GM12878 (cell line): Measurements from ENCODE around the gene LENG1. TPM values are rescaled to one million over a fixed set of nuclear protein-coding genes. Genes with fewer than 3 reads are reported as not detected.

Experiments used
- ATAC-seq: fragments of 200-7000 bp; cut with Tn5 transposase; 3 replicates; pipeline ENCODE4 v1.9.1; 2020; ENCODE audit warnings: mild to moderate bottlenecking, moderate library complexity
- BruUV-seq: library from RNA; stranded (reverse); fragments of 400-500 nt; replicated peaks from 2 replicates; lab custom pipeline; 2021; lab: Mats Ljungman, UMichigan
- CTCF ChIA-PET: fragments of 300-600 bp; sonication (Branson Sonifier 250); formaldehyde crosslinking; extraction: SDS; loops from one replicate; lab custom pipeline; 2021; ENCODE audit warnings: inconsistent platforms; lab: Yijun Ruan, JAX
- POLR2A ChIA-PET: fragments of 350-600 bp; formaldehyde crosslinking; extraction: SDS; loops from one replicate; lab custom pipeline; 2021; ENCODE audit warnings: inconsistent platforms; lab: Charles Lee
- RAD21 ChIA-PET: fragments of 300-600 bp; sonication (Branson Sonifier 250); formaldehyde crosslinking; loops from one replicate; lab custom pipeline; 2023; ENCODE audit warnings: antibody characterized with exemption; ENCODE audit not compliant: unreplicated experiment; lab: Charles Lee
- SMC1A ChIA-PET: fragments of 300-600 bp; sonication (Branson Sonifier 250); formaldehyde crosslinking; loops from one replicate; lab custom pipeline; 2023; ENCODE audit not compliant: unreplicated experiment, uncharacterized antibody; lab: Charles Lee
- DNase-seq: peaks from one replicate; pipeline ENCODE4 v3.0.0-alpha.2; 2011; ENCODE audit warnings: low read depth, low spot score
- FAIRE-seq: peaks from 3 replicates; lab custom pipeline; 2011; peaks lifted over from hg19 to GRCh38; lab: Jason Lieb, UNC
- H2AFZ ChIP-seq: 2 replicates; pipeline ENCODE4 v1.6.0; 2011; ENCODE audit warnings: low read depth, low read length, control low read depth; ENCODE audit not compliant: control insufficient read depth
- H3K27ac ChIP-seq: 2 replicates; pipeline ENCODE4 v1.5.1; 2011; ENCODE audit warnings: control low read depth; ENCODE audit not compliant: control insufficient read depth, insufficient read depth
- H3K27me3 ChIP-seq, 2 experiments: replicated peaks in 1 of 2; 2 replicates each; pipeline versions ENCODE4 v1.6.0 to v1.6.1; 2011; ENCODE audit warnings: low read length in 1 of 2; ENCODE audit not compliant: control insufficient read depth in 2 of 2, insufficient read depth in 2 of 2
- H3K36me3 ChIP-seq, 2 experiments: 2 replicates each; pipeline ENCODE4 v1.5.1; 2011; ENCODE audit warnings: low read length in 1 of 2; ENCODE audit not compliant: control insufficient read depth in 2 of 2, insufficient read depth in 2 of 2
- H3K4me1 ChIP-seq: 2 replicates; pipeline ENCODE4 v1.6.1; 2011; ENCODE audit warnings: mild to moderate bottlenecking, low read length, moderate library complexity, mixed read lengths; ENCODE audit not compliant: control insufficient read depth, insufficient read depth
- H3K4me2 ChIP-seq: 2 replicates; pipeline ENCODE4 v1.6.0; 2011; ENCODE audit warnings: control low read depth; ENCODE audit not compliant: control insufficient read depth, insufficient read depth
- H3K4me3 ChIP-seq: fragments of 200-600 bp; sonication (generic); 2 replicates; pipeline ENCODE4 v1.5.1; 2016
- H3K79me2 ChIP-seq: 2 replicates; pipeline ENCODE4 v1.6.0; 2011; ENCODE audit warnings: low read length; ENCODE audit not compliant: control insufficient read depth, insufficient read depth
- H3K9ac ChIP-seq: 2 replicates; pipeline ENCODE4 v1.8.0; 2011; ENCODE audit warnings: low read length, control low read depth, mixed read lengths; ENCODE audit not compliant: control insufficient read depth, insufficient read depth
- H3K9me3 ChIP-seq: replicated peaks from 3 replicates; pipeline ENCODE4 v1.5.1; 2011; ENCODE audit warnings: mild to moderate bottlenecking, low read length; ENCODE audit not compliant: control insufficient read depth, insufficient read depth
- H4K20me1 ChIP-seq: 2 replicates; pipeline ENCODE4 v1.6.0; 2011; ENCODE audit not compliant: control insufficient read depth, insufficient read depth
- BHLHE40 ChIP-seq, 2 experiments: fragments of 450-650 bp in 1 of 2; IDR thresholded peaks; 2 replicates each; pipeline ENCODE4 v1.6.1; 2011 to 2017; ENCODE audit warnings: low read depth in 2 of 2, borderline replicate concordance in 1 of 2, improper control_type of control experiment in 1 of 2, low read length in 1 of 2, mild to moderate bottlenecking in 1 of 2
- BRCA1 ChIP-seq: IDR thresholded peaks from 2 replicates; pipeline ENCODE4 v1.6.1; 2011; ENCODE audit warnings: low read depth, low read length, improper control_type of control experiment
- KAT2A ChIP-seq: conservative IDR thresholded peaks from 2 replicates; pipeline ENCODE4 v1.6.1; 2011; ENCODE audit warnings: low read depth, low read length; ENCODE audit not compliant: control insufficient read depth
- POLR2A ChIP-seq: IDR thresholded peaks from 2 replicates; pipeline ENCODE4 v1.6.1; 2011; ENCODE audit warnings: low read depth, mild to moderate bottlenecking, low read length
- POLR2AphosphoS2 ChIP-seq: IDR thresholded peaks from 2 replicates; pipeline ENCODE4 v1.6.1; 2011; ENCODE audit warnings: low read depth, mild to moderate bottlenecking, low read length, improper control_type of control experiment, moderate library complexity
- YBX1 ChIP-seq: fragments of 450-650 bp; IDR thresholded peaks from 2 replicates; pipeline ENCODE4 v1.6.1; 2016; ENCODE audit warnings: antibody characterized with exemption
- WGBS: methylation state at CpG from one replicate; pipeline ENCODE4 v1.1.6; 2016; ENCODE audit warnings: low lambda C conversion rate; ENCODE audit not compliant: insufficient replicate concordance, insufficient coverage; ENCODE audit errors: missing lambda C conversion rate; 5-methylcytosine and 5-hydroxymethylcytosine counted together
- in situ Hi-C: fragments of 300-500 bp; cut with MboI; formaldehyde crosslinking; loops from 9 replicates; pipeline ENCODE4 v1.14.3; 2018; ENCODE audit warnings: mixed read lengths
- intact Hi-C: fragments of 100-400 bp; cut with micrococcal nuclease; formaldehyde crosslinking; loops from one replicate; pipeline ENCODE4 v1.14.2; 2022; ENCODE audit not compliant: unreplicated experiment
- polyA plus RNA-seq, 11 experiments: library from polyadenylated mRNA; depleted of rRNA in 4 of 11; unstranded in 6 of 11; stranded (reverse) in 5 of 11; fragments of >200 nt; fragmentation: Nextera tagmentation in 4 of 11; fragmentation: Illumina TruSeq in 1 of 11; extraction: Ambion mirVana in 4 of 11; extraction: Trizol in 1 of 11; gene quantifications; 1 replicate in 1 of 11; 2 replicates in 10 of 11; pipeline versions ENCODE4 v1.2.1 to v1.2.3, GENCODE V29; 2011 to 2016; ENCODE audit warnings: inconsistent platforms in 2 of 11, missing spikeins in 2 of 11, low read depth in 1 of 11
- total RNA-seq, 4 experiments: library from RNA; depleted of rRNA in 3 of 4; stranded (reverse); fragments of >200 nt in 3 of 4; fragmentation: Illumina TruSeq in 1 of 4; extraction: Trizol in 1 of 4; gene quantifications; 2 replicates each; pipeline versions ENCODE4 v1.2.1 to v1.2.3, GENCODE V29; 2013 to 2021

Gene LENG1
- total and polyA plus RNA-seq, 10 of the 15 experiments (the other 5 are each of a cell fraction or from before 2014, with no cell fraction given) = 0.21 to 10.8 (median 5.8) TPM

DNA sequence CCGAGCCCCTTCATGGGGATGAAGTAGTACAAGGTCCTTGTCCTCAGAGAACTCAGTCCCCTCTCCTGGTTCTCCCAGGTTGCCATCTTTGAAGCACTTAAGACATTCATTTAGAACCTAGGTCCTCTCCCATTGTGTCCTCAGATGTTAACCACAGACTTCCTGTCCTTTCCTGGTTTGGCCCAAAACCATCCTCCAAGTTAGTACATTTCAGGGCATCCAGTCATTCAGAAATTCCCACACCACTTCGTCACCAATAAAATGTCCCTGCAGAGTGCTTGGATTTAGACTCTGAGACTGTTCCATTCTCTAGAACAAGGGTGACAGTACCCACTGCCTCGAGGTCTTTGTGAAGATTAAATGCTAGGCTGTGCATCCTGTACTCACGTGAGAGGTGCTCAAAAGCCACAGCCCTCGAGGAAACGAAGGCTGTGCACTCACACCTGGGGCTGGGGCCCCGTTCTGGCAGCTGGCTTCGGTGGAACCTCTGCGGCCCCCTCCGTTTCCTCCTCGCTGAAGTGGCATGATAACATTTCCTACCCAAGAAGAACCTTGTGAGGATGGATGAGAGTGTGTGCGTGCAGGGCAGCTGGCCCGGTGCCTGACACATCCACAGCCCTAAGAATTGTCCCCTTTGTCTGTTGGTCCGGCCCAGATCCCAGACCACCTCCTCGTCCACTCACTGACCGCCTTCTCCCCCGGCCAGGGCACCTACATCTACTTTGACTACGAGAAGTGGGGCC lies 4.7 kb downstream of the LENG1 start:
- Histone ChIP-seq H2AFZ (no peak overlapping the region), H3K27me3 (no peaks in the 10 kb centered on the region), H3K4me3 (no peak overlapping the region), H3K4me2 (no peak overlapping the region), H3K36me3 (peaks cover 25% of the 10 kb centered on the region in 2 experiments; a peak in 3 of 4 replicates), H3K79me2 (peaks cover 8% of the 10 kb centered on the region), H3K27ac (no peak overlapping the region), H4K20me1 (no peaks in the 10 kb centered on the region), H3K4me1 (no peaks in the 10 kb centered on the region), H3K9ac (no peak overlapping the region), H3K9me3 (no peaks in the 10 kb centered on the region)
- ChIA-PET POLR2A (no interaction called here), CTCF (no interaction called here), RAD21 (no interaction called here), SMC1A (no interaction called here)
- in situ Hi-C loops (no loop called here), intact Hi-C loops (no loop called here)
- DNase-seq (no peak), ATAC-seq (no peak), FAIRE-seq (no peak)
- 64% methylated on average over 18 of the region's 18 CpGs for WGBS
- TF ChIP-seq BRCA1 = no peak
- TF ChIP-seq BHLHE40 (IDR thresholded peaks at IDR 0.05; ENCODE audit: borderline replicate concordance in 1 of 2, low read depth in 2 of 2, low read length in 1 of 2) = peak; percentile 34 to 39; a peak in 3 of 4 replicates
- TF ChIP-seq POLR2A = peak; percentile 64; the same call in 1 of the 2 replicates
- TF ChIP-seq YBX1 = no peak
- TF ChIP-seq POLR2AphosphoS2 = 0 out of 2 replicates have a peak, but pooled peaks have one; percentile 29
- TSS peak; percentile 52 for BruUV-seq

DNA sequence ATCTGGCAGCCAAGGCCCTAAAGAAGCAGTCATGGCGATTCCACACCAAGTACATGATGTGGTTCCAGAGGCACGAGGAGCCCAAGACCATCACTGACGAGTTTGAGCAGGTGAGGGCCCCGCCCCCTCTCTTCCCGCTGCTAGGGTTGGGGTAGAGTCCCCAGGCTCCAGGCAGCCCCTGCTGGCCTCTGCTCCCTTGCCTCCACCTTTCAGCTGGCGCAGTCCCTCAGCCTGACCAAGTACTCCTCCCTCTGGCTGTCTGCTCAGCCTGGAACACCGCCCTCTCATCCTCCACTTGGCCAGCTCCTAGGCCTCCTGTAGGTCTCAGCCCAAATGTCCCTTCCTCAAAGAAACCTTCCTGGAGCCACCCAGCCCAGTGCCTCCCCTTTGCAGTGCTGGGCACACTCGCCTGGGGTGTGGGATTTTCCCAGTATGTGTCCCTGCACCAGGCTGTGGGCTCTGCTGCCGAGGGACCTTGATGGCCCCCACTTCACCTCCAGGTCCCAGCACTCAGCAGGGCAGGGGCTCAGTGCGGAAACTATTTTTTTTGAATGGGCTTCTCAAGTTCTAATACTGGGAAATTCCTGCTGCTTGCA lies 5.7 kb downstream of the LENG1 start:
- FAIRE-seq = no peak
- in situ Hi-C loops = no loop called here
- ChIA-PET SMC1A (no interaction called here), RAD21 (no interaction called here), POLR2A (no interaction called here), CTCF (no interaction called here)
- Histone ChIP-seq H2AFZ (no peak overlapping the region), H3K4me1 (no peaks in the 10 kb centered on the region), H3K27me3 (no peaks in the 10 kb centered on the region), H3K79me2 (peaks cover 3% of the 10 kb centered on the region), H3K9ac (no peak overlapping the region), H3K4me3 (no peak overlapping the region), H4K20me1 (no peaks in the 10 kb centered on the region), H3K9me3 (no peaks in the 10 kb centered on the region), H3K36me3 (peaks cover 27 to 28% of the 10 kb centered on the region in 2 experiments; a peak in 3 of 4 replicates), H3K4me2 (no peak overlapping the region), H3K27ac (no peak overlapping the region)
- 93% methylated on average over 8 of the region's 10 CpGs for WGBS
- intact Hi-C loops = no loop called here
- no TSS peak for BruUV-seq
- ATAC-seq = no peak
- DNase-seq = no peak
- TF ChIP-seq KAT2A = no peak
- peak; percentile 62; the same call in 1 of the 2 replicates for TF ChIP-seq POLR2A
